Inflammatory macrophage treated with lipopolysaccharide for 4 hours (primary cell): ENCODE data around the gene EGFLAM.

Source experiments
- DNase-seq: peaks from one replicate; pipeline ENCODE4 v3.0.0-alpha.2; 2020

EGFLAM gene

DNA sequence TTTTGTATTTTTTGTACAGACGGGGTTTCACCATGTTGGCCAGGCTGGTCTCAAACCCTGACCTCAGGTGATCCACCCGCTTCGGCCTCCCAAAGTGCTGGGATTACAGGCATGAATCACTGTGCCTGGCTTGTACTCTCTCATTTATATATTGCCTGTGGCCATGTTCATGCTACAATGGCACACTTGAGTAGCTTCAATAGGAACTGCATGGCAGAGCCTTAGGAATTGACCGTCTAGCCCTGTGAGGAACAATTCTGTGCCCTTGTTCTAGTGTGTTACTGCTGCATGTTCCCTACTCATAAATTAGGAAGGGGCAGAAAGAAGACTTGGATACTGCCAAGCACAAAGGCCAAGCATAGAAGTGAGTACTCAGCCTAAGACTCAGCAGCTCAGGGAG, 193.8 kb downstream of the EGFLAM start:
- DNase-seq: no peak

GRCh38 chr5:38453506-38453905, 195.1 kb downstream of the EGFLAM start:
- peak; percentile 73 for DNase-seq

DNA sequence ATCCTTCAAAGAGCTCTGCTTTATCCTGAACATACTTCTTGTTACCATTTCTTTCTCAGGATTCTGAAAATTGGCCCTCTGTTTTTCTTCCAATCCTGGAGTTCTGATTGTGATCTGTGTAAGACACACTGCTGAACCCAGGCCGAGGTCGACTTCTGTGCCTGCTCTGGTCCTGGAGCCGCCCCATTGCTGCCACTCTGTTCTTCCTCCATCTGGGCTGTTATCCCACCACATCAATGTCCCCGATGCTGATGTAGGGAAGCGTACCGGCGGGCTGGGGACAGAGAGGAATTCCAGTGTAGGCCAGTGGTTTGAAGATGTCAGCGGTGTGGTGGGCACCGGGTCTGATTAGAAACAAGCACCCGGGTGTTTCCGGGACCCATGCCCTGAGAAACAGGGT, 195.6 kb downstream of the EGFLAM start:
- DNase-seq: no peak

DNA sequence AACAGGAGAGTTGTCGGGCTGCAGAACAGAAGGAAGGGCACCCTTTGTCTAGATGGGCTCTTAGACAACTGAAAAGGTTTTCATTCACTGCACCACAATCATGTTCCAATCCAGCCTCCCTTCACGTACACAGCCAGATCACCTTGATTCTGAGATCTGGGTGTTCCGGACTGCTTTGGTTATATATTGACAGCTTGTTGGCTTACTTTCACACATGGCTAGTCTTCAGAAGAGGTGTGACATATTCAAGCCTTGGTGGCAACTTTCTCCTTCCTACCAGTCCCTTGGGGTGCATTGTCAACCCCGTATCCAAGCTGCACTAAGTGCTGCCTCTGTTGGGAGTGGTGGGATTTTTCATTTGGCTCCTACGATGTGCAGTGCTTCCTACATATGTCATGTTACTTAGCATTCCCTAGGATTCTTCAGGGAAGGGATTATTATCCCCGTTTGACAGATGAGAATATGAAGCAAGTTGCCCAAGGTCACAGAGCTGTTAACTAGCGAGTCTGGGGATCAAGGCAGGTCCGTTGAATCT, 197.5 kb downstream of the EGFLAM start:
- DNase-seq: no peak

- DNase-seq: no peak
Observed at GRCh38 chr5:38456657-38457399, 198.5 kb downstream of the EGFLAM start.

DNA sequence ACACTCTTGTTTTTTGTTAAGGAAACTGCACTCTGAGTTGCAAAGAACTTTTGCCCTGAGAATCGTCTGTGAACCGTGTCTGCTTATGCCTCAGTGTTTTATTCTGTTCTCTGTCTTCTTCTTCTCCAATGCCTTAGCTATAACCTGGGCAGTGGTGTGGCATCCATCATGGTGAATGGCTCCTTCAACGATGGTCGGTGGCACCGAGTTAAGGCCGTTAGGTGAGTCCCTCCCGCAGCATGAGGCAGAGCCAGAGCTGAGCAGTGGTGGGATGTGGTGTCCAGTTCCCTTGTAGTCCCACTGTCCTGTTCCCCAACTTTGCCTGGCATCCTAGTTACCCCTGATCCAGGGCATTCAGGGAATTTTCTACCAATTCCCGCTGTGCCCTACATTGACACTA, 199.8 kb downstream of the EGFLAM start:
- DNase-seq: no peak

DNA sequence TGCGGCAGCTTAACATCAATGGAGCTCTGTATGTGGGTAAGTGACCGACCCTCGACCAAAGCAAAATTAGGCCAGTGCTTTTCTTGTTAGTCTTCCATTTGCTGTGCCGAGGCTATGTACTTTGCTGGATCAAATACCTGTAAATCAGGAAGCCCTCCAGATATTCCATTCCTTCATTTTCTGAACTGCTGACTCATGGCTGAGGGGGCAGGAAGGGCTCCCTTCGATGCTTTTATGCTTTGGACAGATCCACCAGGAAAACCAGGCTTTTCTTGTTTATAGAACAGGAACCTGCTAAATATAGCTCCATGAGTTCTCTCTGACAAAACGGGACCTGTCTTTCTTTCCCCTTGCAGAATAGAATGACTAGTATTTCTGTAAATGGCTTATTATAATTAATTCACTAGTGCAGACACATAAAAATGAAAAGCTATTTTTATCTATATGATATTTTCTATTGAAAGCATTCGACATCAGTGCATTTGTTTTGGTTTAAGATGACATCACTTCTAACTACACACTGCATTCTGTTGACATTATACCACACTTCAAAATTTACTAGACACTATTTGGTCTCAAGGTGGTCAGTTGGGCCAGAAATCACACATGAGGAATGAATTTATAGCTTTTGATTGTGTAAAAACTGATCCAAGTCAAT, 204.7 kb downstream of the EGFLAM start:
- DNase-seq: no peak

DNA sequence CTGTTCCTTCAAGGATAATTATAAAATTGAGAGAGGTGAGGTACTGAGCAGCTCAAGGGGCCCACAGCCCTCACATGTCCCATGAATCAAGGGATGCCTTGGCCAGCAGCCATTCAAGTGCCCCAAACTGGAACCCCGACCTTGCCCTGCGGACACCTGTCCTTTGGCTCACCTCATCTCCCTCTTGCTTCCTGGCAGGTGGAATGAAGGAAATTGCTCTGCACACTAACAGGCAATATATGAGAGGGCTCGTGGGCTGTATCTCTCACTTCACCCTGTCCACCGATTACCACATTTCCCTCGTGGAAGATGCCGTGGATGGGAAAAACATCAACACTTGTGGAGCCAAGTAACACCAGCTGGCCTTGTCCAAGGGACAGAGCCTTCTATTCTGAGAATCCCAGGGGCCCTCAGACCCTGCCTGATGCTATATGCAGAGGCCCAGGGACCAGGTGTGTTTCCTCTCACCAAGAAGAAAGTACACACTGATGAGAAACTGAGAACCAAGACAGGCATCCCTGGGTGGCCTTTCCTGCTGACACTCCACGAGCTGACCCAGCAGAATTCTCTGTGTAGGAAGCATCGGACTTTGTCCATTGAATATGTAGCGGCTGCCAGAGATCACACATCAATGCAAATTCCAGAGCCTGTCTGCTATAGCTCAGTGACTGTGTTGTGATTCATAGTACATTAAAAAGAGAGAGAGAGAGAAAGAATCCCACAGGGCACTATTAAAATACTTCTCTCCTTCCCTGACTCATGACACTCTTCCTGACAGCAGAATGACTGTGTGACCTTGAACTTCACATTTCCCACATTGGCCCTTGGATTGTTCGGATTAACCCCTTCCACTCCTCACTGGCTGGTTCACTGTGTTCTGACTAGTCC, 205.5 kb downstream of the EGFLAM start:
- no peak for DNase-seq

GRCh38 chr5:38465061-38465460, 206.7 kb downstream of the EGFLAM start:
- DNase-seq: no peak

DNA sequence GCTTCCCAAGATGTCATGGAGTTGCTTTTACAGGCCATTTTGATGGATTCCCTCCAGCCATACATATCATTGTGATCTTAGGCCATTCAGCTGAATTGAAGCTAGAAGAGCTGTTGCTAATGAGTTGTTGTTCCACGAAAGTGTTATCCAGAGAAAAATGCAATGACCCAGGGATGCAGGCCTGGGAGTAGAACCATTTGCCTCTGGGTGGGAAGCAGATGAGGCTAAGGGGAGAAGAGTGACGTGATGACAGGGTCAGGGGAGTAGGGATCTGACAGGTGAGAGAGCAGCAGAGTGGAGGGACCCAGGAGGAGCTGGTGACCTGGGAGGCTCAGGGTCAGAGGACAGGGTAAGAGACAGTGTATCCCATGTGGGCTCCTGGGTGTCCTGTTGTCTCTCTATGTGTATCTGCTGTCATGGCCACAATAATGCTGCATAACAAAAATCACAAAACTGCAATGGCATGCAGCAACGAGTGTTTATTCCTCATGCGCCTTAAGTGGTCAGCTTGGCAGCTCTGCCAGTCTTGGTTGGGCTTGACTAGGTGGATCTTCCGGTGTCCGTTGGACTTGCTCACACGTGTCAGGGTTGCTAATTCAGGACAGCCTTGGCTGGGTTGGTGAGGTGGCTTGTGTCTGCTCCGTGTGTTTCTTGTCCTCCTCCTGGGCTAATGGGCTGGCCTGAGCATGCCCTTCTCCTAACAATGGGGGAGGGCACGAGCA, 207.5 kb downstream of the EGFLAM start:
- no peak for DNase-seq

DNA sequence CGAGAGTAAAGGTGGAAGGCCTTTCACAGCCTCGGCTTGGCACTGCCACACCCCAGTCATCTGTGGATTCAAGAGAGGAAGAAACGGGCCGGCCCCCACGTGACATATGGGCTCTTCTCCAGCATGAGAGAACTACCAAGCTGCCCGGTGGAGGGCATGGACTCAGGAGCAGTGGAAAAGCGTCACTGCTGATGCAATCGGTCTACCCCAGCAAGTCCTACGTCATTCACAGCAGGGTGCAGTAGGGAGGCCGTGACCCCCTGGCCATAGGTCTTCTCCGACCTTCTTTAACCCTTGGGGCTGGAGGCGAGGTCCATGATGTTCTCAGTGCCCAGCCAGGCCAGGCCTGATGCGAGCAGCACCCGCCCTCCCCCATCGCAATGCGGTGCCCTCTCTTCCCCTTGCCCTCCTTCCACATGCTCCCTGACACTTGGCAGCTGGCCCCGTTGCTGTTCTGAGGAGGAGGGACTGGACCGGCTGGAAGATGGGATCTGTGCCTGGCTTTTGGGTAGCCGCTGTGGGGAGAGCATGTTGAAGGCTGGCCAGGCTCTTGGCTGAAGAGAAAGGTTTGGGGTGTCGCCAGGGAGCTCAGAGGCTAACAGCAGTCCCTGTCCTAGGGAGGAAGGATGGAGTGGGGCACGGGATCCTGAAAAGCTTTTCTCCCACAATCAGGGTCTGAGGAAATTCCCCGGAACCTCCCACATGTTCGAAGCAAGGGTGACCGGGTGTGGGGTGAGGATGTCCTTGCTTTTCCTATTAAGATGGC, 208.2 kb downstream of the EGFLAM start:
- DNase-seq: no peak

DNA sequence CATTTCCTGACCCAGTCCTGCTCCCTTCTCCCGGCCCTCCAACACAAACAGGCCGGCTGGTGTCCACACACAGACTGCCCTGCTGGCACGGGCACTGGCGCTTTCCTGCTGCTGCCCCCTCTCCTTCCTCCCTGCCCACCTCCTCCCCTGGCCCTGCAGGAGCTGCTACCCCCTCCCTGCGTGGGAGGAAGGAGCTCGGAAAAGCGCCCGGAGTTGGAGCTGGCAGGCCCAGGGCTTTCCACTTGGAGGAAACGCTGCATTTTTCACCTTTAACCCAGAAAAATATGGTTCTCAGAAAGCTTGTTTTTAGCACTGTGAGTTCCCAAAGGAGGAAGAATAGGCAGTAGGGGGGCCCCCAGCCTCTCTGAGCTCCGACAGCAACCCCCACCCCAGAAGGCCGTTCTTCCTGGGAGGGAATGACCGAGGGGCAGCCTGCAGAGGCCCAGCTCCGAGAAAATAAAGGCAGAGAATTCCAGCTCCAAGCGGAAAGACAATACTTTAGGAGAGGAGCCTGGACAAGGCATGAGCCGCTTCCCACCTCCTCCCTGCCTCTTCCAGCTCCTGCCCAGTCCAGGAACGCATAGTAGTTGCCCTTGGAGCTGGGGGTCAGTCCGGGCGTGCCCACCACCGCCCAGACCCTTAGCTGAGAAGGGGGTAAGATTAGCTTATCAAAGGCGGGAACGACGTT, 209.1 kb downstream of the EGFLAM start:
- no peak for DNase-seq

- no peak for DNase-seq
Observed at GRCh38 chr5:38468202-38468673, 209.9 kb downstream of the EGFLAM start.

- DNase-seq: no peak
Observed at GRCh38 chr5:38468978-38469706, 210.8 kb downstream of the EGFLAM start.

- DNase-seq: no peak
Observed at GRCh38 chr5:38469707-38470267, 211.4 kb downstream of the EGFLAM start.

- DNase-seq: no peak
Observed at GRCh38 chr5:38471709-38472108, 213.3 kb downstream of the EGFLAM start.

DNA sequence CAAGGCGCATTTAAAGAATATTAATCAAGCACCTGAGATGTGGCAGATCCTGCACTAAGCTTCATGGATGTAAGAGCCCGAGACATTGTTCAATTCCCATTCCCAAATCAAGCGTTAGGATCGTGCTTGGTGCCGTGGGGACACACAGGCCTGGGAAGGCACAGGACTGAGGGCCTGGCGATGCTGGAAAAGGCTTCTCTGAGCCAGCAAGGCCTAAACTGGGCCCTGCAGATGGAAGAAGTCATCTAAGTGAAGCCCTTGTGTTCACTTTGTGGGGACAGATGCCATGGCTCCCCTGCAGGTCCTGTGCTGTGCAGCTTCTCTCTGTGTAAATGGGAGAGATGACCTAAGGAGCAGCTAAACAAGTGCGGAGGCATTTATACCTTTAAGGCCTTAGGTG, 214.2 kb downstream of the EGFLAM start:
- no peak for DNase-seq

DNA sequence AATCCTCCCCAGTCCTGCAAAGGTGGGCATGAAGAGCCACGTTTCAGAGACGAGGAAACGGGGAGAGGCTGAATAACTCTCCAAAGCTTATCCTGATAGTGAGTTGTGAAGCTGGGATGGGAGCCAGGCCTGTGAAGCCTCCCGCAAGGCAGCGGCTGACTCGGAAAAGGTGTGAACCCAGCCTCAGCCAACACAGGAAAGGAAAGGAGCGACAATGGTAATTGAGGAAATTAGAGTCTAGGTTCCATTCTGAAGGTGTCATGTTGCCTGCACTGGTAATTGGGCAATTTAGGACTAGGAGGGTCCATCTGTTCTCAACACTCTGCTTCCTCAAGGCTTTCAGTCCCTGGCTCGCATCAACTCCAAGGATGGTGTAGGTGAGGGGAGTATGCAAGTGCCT, 214.6 kb downstream of the EGFLAM start:
- DNase-seq: no peak

- DNase-seq: no peak
Observed at GRCh38 chr5:38478166-38478565, 219.8 kb downstream of the EGFLAM start.

DNA sequence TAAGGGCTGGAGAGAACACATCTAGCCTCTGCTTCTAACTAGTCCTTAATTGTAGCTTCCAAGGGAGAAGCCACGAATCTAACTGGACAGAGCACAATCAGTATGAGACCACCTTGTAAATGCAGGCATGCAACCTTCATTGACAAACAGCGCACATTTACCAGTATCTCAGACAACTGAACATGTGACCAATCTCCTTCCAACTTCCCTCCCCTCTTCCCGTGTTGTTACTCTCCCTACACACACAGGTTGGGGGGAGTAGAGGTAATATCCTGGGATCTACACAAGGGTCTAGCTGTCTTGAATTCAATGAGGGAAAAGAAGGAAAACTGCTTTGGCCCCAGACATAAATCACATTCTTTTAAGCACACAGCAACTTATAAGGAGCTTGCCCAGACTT, 220.5 kb downstream of the EGFLAM start:
- no peak for DNase-seq
